ENCODE results near the gene FCSK.
"Not testable (repeated sequence)": the region's sequence is repeated elsewhere in the genome, so short reads cannot be mapped to it uniquely, and the experiment has no call there.

Gene FCSK

GRCh38 chr16:70432723-70433457, 21.5 kb upstream of the FCSK start:
- no peak for DNase-seq

DNA sequence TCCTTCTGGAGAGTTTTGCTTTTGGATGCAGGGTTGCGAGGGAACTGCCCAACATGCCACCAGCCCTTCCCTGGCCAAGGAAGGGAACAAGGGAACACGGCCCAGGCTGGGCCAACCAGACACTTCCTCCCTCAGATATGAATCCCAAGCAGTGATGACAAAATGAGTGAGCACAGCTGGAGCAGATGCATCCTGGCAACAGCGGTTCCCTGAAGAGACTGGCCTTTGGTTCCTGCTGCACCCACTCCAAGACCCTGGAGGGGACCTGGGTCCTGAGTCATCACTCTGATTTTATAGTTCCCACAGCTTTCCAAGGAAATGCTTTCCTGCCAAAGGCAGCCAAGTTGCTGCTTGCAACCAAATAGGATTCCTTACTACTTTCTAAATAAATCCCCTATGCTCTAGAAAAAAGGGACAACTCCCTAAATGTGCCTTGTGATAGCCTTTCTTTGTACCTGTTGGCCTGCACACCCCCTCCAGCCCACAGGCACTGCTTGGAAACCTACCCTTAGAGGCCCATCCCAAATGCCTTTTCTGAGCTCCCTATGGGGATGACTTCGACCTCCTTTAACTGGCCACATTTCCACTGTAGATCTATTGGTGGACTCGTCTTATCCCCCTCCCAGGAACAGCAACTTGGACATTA, 20.8 kb upstream of the FCSK start:
- DNase-seq, result no peak

DNA sequence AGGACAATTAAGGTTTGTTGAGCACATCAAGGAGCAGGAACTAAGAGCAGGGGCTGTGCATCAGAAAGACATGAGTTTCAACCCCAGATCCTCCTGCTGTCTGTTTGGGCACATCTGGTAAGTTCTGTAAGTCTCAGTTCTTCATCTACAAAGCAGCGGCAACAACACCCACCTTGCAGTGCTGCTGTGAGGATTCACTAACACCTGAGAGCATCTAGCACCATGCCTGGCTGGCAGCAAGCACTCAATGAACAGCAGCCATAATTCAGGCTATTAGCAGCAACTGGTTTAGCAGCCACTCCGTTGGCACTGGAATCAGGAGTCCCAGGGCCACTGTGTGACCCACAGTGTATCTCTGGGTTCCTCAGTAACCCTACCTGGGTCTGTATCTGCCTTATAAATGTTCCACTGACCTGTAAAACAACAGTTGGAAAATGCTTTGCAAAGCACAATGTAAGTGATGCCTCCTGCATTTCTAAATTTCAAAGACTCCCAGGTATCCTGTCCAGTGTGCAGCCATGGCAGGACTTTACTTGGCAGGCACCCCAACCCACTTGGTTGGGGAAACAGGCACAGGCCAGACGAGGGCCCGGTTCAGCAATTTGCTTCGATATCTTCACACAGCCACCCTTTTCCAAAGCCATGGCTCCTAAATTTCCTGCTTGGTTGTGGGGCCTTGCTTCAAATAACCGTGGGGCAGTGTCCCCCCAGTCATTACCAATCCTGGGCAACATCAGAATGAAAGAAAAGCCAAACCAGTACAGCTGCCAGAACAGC, 19.7 kb upstream of the FCSK start:
- no peak for DNase-seq

DNA sequence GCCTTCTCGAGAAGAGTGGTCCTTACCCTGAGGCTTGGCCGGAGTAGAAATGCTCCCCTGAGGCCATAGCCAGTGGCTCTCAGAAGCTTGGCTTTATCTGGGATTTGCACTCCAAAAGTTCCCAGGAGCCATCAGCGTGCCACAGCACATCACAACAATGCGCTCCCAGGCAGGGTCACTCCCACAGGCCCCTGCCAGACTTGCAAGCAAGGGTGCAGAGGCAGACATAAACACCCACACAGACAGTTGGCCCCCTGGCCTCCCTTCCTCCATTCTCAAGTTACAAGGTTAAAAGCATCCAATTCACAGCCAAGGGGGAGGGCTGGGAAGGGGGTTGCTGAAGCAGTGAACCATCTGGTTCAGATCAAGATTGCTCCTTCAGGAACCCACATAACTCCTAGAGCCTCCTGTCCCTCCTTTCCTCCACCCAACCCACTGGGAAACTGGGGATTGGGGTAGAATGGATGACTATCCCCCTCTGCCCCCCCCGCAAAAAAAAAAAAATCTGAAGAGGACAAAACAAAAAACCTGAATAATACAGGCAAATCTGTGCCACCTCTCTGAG, 17.3 kb upstream of the FCSK start:
- no peak for DNase-seq

- no peak for DNase-seq
These were observed 16.5 kb upstream of the FCSK start for GRCh38 chr16:70437582-70438557.

GRCh38 chr16:70438585-70438968, 15.8 kb upstream of the FCSK start:
- DNase-seq, result no peak

DNA sequence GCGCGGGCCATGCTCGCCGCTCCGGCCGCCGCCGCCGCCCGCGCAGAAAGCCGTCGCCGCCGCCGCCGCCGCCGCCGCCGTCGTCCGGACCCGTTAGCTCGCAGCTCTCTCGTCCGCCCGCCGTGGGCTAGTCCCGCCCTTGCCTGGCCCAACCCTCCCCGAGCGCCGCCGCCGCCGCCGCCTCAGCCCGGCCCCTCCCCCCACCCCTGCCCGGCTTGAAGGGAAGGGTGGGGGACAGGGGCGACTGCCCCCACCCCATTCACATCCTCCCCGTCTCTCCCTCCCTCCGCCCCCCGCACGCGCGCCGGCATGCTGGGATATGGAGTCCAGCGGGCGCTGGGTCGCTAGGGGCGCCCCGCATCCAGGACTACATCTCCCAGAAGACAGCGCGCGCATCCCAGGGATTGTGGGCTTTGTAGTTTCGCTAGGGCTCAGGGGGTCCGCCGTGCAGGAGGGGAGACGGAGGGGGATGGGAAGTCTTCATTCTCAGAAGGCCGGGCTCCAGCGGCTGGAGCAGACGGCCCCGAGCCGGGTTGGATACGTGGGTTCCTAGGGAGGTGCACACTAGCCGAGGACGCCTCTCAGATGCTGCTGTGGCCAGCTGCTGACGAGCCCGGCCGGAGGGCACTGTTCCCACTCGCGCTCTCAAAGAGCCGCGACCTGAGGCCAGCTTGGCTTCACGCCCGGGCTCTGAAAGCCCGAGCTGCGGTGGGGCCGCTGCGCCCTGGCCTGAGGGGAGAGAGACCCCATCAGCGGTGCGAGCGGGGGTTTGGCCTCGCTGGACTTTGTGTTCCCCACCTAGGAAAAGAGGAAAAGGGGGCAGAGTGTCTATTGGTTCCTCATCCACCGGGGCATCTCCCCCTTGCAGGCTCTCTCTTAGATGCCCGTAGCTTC, 15.2 kb upstream of the FCSK start, which contains the start of gene ST3GAL2:
Gene ST3GAL2, minus strand, starts transcription at position 132 of the 894 bp plus-strand sequence. CDS start 40,570 bp downstream, outside the sequence.
- peak; percentile 58 to 81 for DNase-seq

DNA sequence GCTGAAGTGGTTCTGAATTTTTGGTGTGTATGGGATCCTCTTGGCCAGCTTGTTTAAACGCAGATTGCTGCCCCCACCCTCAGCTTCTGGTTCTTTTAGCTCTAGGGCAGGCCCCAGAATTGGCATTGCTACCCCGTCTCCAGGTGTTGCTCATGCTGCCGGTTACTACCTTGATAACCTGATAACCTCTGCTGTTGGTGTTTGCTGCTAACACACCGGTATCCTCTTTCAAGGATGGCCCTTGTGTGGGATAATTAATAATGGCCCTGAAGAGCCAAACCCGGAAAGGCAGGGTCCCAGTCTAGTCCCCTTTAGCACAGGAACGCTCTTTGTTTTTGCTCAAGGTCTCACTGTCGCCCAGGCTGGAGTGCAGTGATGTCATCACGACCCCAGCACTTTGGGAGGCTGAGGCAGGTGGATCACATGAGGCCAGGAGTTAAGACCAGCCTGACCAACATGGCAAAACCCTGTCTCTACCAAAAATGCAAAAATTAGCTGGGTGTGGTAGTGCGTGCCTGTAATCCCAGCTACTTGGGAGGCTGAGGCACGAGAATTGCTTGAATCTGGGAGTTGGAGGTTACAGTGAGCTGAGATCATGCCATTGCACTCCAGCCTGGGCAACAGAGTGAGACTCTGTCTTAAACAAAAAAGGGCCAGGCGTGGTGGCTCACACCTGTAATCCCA, 14.2 kb upstream of the FCSK start:
- DNase-seq, result no peak

GRCh38 chr16:70441406-70441990, 12.9 kb upstream of the FCSK start:
- no peak for DNase-seq

- DNase-seq, result no peak
These were observed 12.1 kb upstream of the FCSK start for GRCh38 chr16:70442344-70442743.

DNA sequence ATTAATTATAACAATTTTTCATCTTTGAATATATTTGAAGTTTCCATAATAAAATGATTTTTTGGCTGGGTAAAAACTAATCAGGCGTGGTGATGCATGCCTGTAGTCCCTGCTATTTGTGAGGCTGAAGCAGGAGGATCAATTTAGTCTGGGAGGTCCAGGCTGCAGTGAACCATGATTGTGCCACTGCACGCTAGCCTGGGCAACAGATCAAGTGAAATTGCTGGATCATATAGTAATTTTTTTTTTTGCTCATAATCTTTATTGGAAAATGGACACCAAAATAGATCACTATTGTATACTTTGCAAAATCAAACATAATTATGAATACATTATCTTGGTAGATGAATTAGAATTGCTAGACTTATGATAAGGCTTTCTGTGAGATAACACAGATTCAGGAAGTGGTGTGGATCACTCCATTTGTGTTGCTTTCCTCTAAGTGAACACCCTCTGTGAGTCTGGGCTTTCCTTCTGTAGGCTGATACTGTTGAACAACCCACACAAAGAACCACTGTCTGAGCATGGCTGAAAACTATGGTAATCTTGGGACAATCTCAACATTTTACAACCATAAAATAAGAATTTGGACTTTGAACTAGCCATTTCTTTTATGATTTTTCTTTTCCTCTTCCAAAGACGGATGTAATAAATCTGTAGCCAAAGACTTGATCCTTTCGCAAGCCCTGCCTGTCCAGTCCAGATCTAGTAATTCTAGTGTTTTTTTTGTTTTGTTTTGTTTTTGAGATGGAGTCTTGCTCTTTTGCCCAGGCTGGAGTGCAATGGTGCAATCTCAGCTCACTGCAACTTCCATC, 9.9 kb upstream of the FCSK start:
- DNase-seq, result no peak

- DNase-seq, result no peak
These were observed 6.3 kb upstream of the FCSK start for GRCh38 chr16:70448075-70448474.

GRCh38 chr16:70450142-70451003, 4.0 kb upstream of the FCSK start:
- not testable (repeated sequence) for DNase-seq

- not testable (repeated sequence) for DNase-seq
These were observed 3.4 kb upstream of the FCSK start for GRCh38 chr16:70451004-70451340.

GRCh38 chr16:70453117-70453891, 1.1 kb upstream of the FCSK start:
- DNase-seq, result no peak

DNA sequence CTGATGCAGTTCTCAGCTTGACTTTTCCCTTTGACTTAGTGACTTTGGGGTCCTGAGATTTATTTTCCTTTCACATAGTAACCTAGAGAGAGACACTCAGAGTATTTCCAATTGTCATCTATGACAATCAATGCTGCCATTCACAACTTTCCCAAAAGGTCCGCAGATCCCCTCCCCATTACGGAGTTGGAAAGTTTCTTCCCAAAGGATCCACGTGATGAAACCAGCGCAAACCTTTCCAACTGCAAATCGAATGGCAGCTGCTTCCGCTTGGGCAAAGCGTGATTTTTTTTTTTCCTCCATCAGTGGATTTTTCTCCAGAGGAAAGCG, 538 bp upstream of the FCSK start:
- DNase-seq, result no peak

GRCh38 chr16:70455910-70456309, 1.5 kb downstream of the FCSK start:
- no peak for DNase-seq
